CD4-positive, alpha-beta T cell treated with Interleukin-4 for 4 hours (primary cell): ENCODE results near the gene DOCK7.
"Not testable (repeated sequence)": the region's sequence is repeated elsewhere in the genome, so short reads cannot be mapped to it uniquely, and the experiment has no call there.

ENCODE experiments used
- DNase-seq: peaks from one replicate; pipeline ENCODE4 v3.0.0-alpha.2; 2020

Gene DOCK7

GRCh38 chr1:62687903-62688686 is at the start of gene DOCK7:
TSS of gene DOCK7 (minus strand) at chr1:62688386. CDS start at chr1:62688264, 122 bp downstream.
- DNase-seq: peak; percentile 47

GRCh38 chr1:62735491-62736171 is 47.4 kb upstream of the DOCK7 start:
- no peak for DNase-seq

GRCh38 chr1:62732331-62732730 is 44.1 kb upstream of the DOCK7 start:
- DNase-seq: no peak

- no peak for DNase-seq
These were observed 40.8 kb upstream of the DOCK7 start for GRCh38 chr1:62728963-62729362.

- no peak for DNase-seq
These were observed 39.6 kb upstream of the DOCK7 start for GRCh38 chr1:62727656-62728407.

GRCh38 chr1:62726011-62726442 is 37.8 kb upstream of the DOCK7 start:
- DNase-seq: no peak

GRCh38 chr1:62725255-62725654 is 37.1 kb upstream of the DOCK7 start:
- DNase-seq: no peak

GRCh38 chr1:62724430-62724829 is 36.2 kb upstream of the DOCK7 start:
- no peak for DNase-seq

- no peak for DNase-seq
These were observed 35.7 kb upstream of the DOCK7 start for GRCh38 chr1:62723883-62724282.

GRCh38 chr1:62722796-62723195 is 34.6 kb upstream of the DOCK7 start:
- DNase-seq: no peak

- no peak for DNase-seq
These were observed 32.9 kb upstream of the DOCK7 start for GRCh38 chr1:62720946-62721554.

GRCh38 chr1:62718400-62718799 is 30.2 kb upstream of the DOCK7 start:
- not testable (repeated sequence) for DNase-seq

- no peak for DNase-seq
These were observed 29.3 kb upstream of the DOCK7 start for GRCh38 chr1:62717483-62717882.

- no peak for DNase-seq
These were observed 28.2 kb upstream of the DOCK7 start for GRCh38 chr1:62716397-62716796.

- no peak for DNase-seq
These were observed 24.4 kb upstream of the DOCK7 start for GRCh38 chr1:62712336-62713243.

- no peak for DNase-seq
These were observed 19.5 kb upstream of the DOCK7 start for GRCh38 chr1:62707744-62708120.

- no peak for DNase-seq
These were observed 19.0 kb upstream of the DOCK7 start for GRCh38 chr1:62706985-62707743.

GRCh38 chr1:62698161-62698560 is 10.0 kb upstream of the DOCK7 start:
- DNase-seq: not testable (repeated sequence)

GRCh38 chr1:62694479-62694878 is 6.3 kb upstream of the DOCK7 start:
- DNase-seq: not testable (repeated sequence)

GRCh38 chr1:62693123-62693522 is 4.9 kb upstream of the DOCK7 start:
- DNase-seq: no peak
